ENCODE measurements around the gene FERMT1.

Gene FERMT1

GRCh38 chr20:6044115-6044514 is 78.7 kb downstream of the FERMT1 start:
- DNase-seq (ENCODE audit: low read depth): no peak
- TF ChIP-seq, protein P1, sequence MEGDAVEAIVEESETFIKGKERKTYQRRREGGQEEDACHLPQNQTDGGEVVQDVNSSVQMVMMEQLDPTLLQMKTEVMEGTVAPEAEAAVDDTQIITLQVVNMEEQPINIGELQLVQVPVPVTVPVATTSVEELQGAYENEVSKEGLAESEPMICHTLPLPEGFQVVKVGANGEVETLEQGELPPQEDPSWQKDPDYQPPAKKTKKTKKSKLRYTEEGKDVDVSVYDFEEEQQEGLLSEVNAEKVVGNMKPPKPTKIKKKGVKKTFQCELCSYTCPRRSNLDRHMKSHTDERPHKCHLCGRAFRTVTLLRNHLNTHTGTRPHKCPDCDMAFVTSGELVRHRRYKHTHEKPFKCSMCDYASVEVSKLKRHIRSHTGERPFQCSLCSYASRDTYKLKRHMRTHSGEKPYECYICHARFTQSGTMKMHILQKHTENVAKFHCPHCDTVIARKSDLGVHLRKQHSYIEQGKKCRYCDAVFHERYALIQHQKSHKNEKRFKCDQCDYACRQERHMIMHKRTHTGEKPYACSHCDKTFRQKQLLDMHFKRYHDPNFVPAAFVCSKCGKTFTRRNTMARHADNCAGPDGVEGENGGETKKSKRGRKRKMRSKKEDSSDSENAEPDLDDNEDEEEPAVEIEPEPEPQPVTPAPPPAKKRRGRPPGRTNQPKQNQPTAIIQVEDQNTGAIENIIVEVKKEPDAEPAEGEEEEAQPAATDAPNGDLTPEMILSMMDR (conservative IDR thresholded peaks at IDR 0.05; ENCODE audit: low read length): no peak
- H3K4me3 ChIP-seq (ENCODE audit: low read length): no peak overlapping the region

- no peak overlapping the region for H3K4me3 ChIP-seq (ENCODE audit: low read length)
- TF ChIP-seq, protein P1 (conservative IDR thresholded peaks at IDR 0.05; ENCODE audit: low read length): no peak
- no peak for DNase-seq (ENCODE audit: low read depth)
Observed at GRCh38 chr20:6041808-6042265, 81.0 kb downstream of the FERMT1 start.

GRCh38 chr20:6040958-6041807 is 81.6 kb downstream of the FERMT1 start:
- H3K4me3 ChIP-seq (ENCODE audit: low read length): no peak overlapping the region
- TF ChIP-seq, protein P1 (conservative IDR thresholded peaks at IDR 0.05; ENCODE audit: low read length): no peak
- no peak for DNase-seq (ENCODE audit: low read depth)

- TF ChIP-seq, protein P1 (conservative IDR thresholded peaks at IDR 0.05; ENCODE audit: low read length): no peak
- H3K4me3 ChIP-seq (ENCODE audit: low read length): no peak overlapping the region
- no peak for DNase-seq (ENCODE audit: low read depth)
Observed at GRCh38 chr20:6040540-6040939, 82.3 kb downstream of the FERMT1 start.

DNA sequence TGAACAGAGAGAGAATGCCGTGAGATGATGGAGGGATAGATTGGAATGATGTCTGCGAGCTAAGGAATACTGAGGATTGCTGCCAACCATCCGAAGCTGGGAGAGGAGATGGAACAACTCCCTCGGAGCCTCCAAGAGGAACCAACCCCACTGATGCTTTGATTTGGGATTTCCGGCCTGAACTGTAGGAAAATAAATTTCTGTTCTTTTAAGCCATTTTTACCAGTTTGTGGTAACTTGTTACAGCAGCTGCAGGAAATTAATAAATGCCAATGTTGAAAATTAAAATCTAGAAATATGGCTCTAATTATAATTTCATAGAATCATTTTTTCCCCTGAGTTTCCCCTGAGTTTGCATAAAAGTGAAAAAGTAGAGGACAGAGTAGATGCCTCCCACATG is 83.1 kb downstream of the FERMT1 start:
- TF ChIP-seq, protein P1 (conservative IDR thresholded peaks at IDR 0.05; ENCODE audit: low read length): no peak
- DNase-seq (ENCODE audit: low read depth): no peak
- H3K4me3 ChIP-seq (ENCODE audit: low read length): no peak overlapping the region

DNA sequence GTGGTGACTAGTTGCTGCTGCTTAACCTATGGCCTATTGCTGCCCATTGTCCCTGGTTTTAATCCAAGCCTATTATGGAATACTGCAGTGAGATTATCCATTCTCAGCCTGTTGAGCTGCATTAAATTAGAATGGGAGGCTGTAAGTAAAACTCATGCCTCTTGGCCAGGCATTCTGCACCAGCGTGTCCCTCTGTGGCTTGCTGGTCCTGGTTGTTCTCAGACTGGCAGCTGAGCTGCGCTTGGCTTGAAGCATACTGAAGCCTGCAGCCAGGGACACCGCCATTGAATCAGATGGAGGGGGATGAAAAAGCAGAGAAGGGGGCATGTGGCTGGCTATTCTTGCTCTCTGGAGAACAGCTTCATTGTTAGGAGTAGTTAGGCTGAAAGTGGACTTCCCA is 84.6 kb downstream of the FERMT1 start:
- DNase-seq (ENCODE audit: low read depth): no peak
- TF ChIP-seq, protein P1 (conservative IDR thresholded peaks at IDR 0.05; ENCODE audit: low read length): no peak
- H3K4me3 ChIP-seq (ENCODE audit: low read length): no peak overlapping the region

- no peak for DNase-seq (ENCODE audit: low read depth)
- TF ChIP-seq, protein P1 (conservative IDR thresholded peaks at IDR 0.05; ENCODE audit: low read length): no peak
- H3K4me3 ChIP-seq (ENCODE audit: low read length): no peak overlapping the region
Observed at GRCh38 chr20:6037082-6037481, 85.7 kb downstream of the FERMT1 start.
